ENCODE data around the gene EMILIN2. TPM values are rescaled to one million over a fixed set of nuclear protein-coding genes. Genes with fewer than 3 reads are reported as not detected.

The EMILIN2 gene
- total and polyA plus RNA-seq, 2 experiments from 2014 or later: 10.6 to 16.8 TPM

GRCh38 chr18:2908166-2908945 is 61.5 kb downstream of the EMILIN2 start:
- Histone ChIP-seq H3K9me3 (ENCODE audit: low read depth) (no peaks in the 10 kb centered on the region), H3K36me3 (replicated peaks; ENCODE audit: insufficient read depth, low read depth) (no peaks in the 10 kb centered on the region), H3K27ac (no peak overlapping the region), H3K4me2 (no peak overlapping the region), H2AFZ (no peak overlapping the region), H4K20me1 (ENCODE audit: insufficient read depth, poor library complexity, severe bottlenecking) (peaks cover 3% of the 10 kb centered on the region), H3K4me1 (ENCODE audit: insufficient read depth) (peaks cover 13% of the 10 kb centered on the region), H3K27me3 (no peaks in the 10 kb centered on the region), H3K9me2 (replicated peaks; ENCODE audit: insufficient read depth) (no peaks in the 10 kb centered on the region), H3K4me3 (no peak overlapping the region), H3K79me2 (peaks cover 4% of the 10 kb centered on the region)
- WGBS (ENCODE audit: low lambda C conversion rate, missing lambda C conversion rate): 99% methylated on average over 9 of the region's 9 CpGs
- no peak for DNase-seq (ENCODE audit: low spot score)
- TF ChIP-seq EZH2 (IDR thresholded peaks at IDR 0.05; ENCODE audit: borderline replicate concordance) (no peak), CTCF (IDR thresholded peaks at IDR 0.05; ENCODE audit: poor library complexity) (no peak), EZH2phosphoT487 (IDR thresholded peaks at IDR 0.05; ENCODE audit: low read depth, severe bottlenecking, unreplicated experiment) (no peak)

GRCh38 chr18:2908946-2909335 is 62.1 kb downstream of the EMILIN2 start:
- Histone ChIP-seq H4K20me1 (ENCODE audit: insufficient read depth, poor library complexity, severe bottlenecking) (peaks cover 3% of the 10 kb centered on the region), H3K4me2 (no peak overlapping the region), H3K4me1 (ENCODE audit: insufficient read depth) (peaks cover 7% of the 10 kb centered on the region), H3K4me3 (no peak overlapping the region), H3K27me3 (no peaks in the 10 kb centered on the region), H3K9me3 (ENCODE audit: low read depth) (no peaks in the 10 kb centered on the region), H2AFZ (no peak overlapping the region), H3K36me3 (replicated peaks; ENCODE audit: insufficient read depth, low read depth) (no peaks in the 10 kb centered on the region), H3K9me2 (replicated peaks; ENCODE audit: insufficient read depth) (no peaks in the 10 kb centered on the region), H3K79me2 (peaks cover 4% of the 10 kb centered on the region), H3K27ac (no peak overlapping the region)
- DNase-seq (ENCODE audit: low spot score): no peak
- TF ChIP-seq CTCF (IDR thresholded peaks at IDR 0.05; ENCODE audit: poor library complexity): no peak
- TF ChIP-seq EZH2phosphoT487 (IDR thresholded peaks at IDR 0.05; ENCODE audit: low read depth, severe bottlenecking, unreplicated experiment): no peak
- no peak for TF ChIP-seq EZH2 (IDR thresholded peaks at IDR 0.05; ENCODE audit: borderline replicate concordance)
- WGBS (ENCODE audit: low lambda C conversion rate, missing lambda C conversion rate): 100% methylated on average over 2 of the region's 2 CpGs

- no peaks in the 10 kb centered on the region for H3K36me3 ChIP-seq (replicated peaks; ENCODE audit: insufficient read depth, low read depth)
- H3K4me2 ChIP-seq: no peak overlapping the region
- no peak overlapping the region for H2AFZ ChIP-seq
- WGBS (ENCODE audit: low lambda C conversion rate, missing lambda C conversion rate): 93% methylated on average over 22 of the region's 22 CpGs
- H3K79me2 ChIP-seq: peaks cover 4% of the 10 kb centered on the region
- no peaks in the 10 kb centered on the region for H3K9me2 ChIP-seq (replicated peaks; ENCODE audit: insufficient read depth)
- H3K4me1 ChIP-seq (ENCODE audit: insufficient read depth): peaks cover 5% of the 10 kb centered on the region
- TF ChIP-seq EZH2 (IDR thresholded peaks at IDR 0.05; ENCODE audit: borderline replicate concordance) (no peak), EZH2phosphoT487 (IDR thresholded peaks at IDR 0.05; ENCODE audit: low read depth, severe bottlenecking, unreplicated experiment) (no peak), CTCF (IDR thresholded peaks at IDR 0.05; ENCODE audit: poor library complexity) (no peak)
- no peak for DNase-seq (ENCODE audit: low spot score)
- no peak overlapping the region for H3K27ac ChIP-seq
- no peaks in the 10 kb centered on the region for H3K27me3 ChIP-seq
- no peak overlapping the region for H3K4me3 ChIP-seq
- peaks cover 3% of the 10 kb centered on the region for H4K20me1 ChIP-seq (ENCODE audit: insufficient read depth, poor library complexity, severe bottlenecking)
- no peaks in the 10 kb centered on the region for H3K9me3 ChIP-seq (ENCODE audit: low read depth)
These were observed 62.8 kb downstream of the EMILIN2 start for GRCh38 chr18:2909431-2910140.
